ENCODE results near the gene TRAF3IP3.

Gene TRAF3IP3

DNA sequence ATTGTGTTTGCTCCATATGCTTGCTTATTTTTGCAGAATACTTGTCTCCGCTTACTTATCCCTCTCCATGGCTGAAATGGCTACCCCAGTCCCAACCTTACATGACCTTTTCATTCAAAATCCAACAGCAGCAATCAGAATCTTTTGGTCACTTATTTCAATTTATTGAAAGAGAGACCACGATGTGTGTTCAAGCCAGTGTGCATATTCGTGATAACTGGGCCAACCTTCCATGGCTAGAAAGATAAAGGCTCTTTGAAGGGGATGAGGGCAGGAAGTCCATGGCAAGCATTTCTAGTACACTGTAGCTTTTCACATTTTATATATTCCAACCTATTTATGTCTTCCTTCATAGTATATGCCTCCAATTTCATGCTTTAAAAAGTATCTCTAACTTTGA lies 28.1 kb upstream of the TRAF3IP3 start:
- TF ChIP-seq, protein P1, sequence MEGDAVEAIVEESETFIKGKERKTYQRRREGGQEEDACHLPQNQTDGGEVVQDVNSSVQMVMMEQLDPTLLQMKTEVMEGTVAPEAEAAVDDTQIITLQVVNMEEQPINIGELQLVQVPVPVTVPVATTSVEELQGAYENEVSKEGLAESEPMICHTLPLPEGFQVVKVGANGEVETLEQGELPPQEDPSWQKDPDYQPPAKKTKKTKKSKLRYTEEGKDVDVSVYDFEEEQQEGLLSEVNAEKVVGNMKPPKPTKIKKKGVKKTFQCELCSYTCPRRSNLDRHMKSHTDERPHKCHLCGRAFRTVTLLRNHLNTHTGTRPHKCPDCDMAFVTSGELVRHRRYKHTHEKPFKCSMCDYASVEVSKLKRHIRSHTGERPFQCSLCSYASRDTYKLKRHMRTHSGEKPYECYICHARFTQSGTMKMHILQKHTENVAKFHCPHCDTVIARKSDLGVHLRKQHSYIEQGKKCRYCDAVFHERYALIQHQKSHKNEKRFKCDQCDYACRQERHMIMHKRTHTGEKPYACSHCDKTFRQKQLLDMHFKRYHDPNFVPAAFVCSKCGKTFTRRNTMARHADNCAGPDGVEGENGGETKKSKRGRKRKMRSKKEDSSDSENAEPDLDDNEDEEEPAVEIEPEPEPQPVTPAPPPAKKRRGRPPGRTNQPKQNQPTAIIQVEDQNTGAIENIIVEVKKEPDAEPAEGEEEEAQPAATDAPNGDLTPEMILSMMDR (IDR thresholded peaks at IDR 0.05), result no peak

DNA sequence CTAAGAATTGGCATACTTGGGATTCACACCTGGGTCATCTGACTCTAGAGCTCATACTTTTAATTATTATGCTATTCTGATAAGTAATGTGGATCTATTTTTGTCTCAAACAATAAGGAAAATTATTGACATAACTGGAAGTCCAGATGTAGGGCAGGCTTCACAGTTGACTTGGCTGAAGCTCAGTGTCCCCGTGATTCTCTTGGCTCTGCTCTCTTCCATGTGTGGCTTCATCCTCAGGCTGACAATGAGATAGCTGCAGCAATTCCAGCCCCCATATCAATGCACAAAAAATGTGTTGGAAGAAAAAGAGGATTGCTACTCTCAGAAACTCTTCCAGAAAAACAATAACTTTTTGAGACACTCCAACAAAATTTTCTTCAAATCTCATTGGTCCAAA lies 27.4 kb upstream of the TRAF3IP3 start:
- TF ChIP-seq, protein P1 (IDR thresholded peaks at IDR 0.05), result no peak

DNA sequence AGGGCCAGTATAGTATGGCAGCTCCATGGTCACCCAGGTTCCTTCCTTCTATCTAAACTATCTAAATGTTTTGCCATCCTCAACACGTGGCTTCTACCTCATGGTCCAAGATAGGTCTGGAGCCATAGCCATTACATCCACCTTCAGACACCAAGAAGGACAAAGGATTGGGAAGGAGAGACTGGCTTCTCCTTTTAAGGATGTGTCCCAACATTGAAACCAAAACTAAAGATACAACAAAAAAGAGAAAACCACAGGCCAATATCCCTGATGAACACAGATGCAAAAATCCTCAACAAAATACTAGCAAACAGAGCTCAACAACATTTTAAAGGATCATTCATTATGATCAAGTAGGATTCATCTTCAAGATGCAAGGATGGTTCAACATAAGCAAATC lies 26.4 kb upstream of the TRAF3IP3 start:
- TF ChIP-seq, protein P1 (IDR thresholded peaks at IDR 0.05), result no peak

DNA sequence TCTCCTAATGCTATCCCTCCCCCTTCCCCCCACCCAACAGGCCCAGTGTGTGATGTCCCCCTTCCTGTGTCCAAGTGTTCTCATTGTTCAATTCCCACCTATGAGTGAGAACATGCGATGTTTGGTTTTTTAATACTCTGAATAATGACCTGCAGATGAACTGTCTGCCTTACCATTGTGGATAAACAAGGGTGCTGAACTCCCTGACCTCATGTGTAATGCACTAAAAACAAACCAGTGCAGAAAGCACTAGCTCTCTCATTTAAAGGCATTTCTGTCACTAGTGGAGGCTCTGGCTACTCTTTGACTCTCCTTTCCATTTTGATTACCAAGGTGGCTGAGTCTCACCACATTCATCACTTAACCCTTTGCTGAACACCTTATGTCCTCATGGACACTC lies 23.1 kb upstream of the TRAF3IP3 start:
- TF ChIP-seq, protein P1 (IDR thresholded peaks at IDR 0.05), result no peak

DNA sequence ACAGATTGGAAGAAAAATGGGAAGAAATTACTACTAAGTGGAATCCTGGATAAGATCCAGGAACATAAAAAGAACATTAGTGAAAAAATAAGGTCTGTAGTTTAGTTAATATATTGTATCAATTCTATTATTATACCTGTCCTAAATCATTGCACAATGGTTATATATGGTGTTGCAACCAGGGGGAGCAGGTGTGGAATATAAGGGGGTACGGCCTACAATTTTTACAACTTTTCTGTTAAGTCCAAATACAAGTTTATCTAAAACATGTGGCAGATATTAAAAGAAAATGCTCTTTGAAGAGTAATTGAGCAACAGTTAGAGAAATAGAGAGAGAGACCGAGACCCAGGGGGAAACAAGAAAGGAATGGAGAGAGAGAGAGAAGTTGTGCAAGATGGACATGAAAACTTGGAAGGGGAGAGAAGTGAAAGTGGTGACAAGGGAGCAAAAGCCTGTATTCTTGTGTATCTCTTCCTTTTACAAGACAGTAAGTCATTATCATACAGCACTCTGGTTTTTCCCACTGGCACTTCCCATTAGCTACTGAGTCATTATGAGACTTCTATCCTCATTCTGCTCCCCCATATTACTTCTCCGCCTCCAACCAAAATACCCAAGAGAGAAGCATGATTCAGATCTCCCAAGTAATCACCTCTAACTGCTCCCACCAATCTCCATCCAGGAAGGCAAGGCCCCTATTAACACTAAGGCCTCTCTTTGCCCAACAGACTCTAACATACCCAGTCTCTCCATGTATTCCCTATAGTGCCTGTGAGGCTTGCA lies 22.3 kb upstream of the TRAF3IP3 start:
- TF ChIP-seq, protein P1 (IDR thresholded peaks at IDR 0.05), result no peak

DNA sequence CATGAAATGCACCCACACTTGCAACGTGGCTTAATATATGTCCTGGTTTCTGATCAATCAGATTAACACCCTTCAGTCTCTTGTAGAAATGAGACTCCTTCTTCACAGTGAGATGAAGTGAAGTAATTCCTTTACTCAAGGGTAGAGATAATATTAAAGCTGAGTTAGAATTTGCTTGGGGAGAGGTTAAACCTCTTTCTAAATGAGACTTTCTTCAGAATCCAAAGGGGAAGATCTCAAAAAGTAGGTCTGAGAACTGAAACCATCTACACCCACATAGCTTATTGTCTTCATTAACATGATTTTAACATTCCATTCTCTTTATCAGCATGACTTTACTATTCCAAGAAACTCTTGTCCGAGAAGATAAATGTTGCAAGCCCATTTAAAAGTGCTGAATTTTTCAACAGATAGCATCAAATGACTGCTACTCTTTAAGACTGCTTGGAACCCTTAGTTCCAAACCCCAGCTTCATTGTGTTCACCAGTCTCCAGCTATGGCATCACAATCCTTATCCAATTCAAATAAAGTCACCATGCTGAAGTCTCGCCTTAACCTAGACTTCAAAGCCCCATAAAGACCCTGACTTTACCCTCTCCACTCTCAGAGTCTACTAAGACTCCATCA lies 19.2 kb upstream of the TRAF3IP3 start:
- TF ChIP-seq, protein P1 (IDR thresholded peaks at IDR 0.05), result no peak

DNA sequence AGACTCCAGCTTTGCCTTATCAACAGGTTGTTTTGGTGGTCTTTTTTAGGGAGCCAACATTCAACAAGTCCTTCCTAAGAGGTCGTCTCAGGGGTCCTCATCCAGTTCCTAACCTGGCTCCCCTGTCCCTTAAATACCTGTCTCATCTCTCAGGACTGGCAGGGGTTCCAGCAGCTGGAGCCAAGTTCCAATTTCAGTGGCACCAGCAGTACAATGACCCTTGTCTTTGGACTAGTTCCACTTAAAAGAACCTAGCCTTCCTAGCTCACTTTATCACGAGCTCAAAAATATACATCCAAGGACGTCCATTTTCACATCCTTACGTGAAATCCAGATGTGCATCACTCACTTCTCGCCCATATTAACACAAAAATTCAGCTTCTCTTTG lies 18.7 kb upstream of the TRAF3IP3 start:
- TF ChIP-seq, protein P1 (IDR thresholded peaks at IDR 0.05), result no peak
